Fibroblast of pulmonary artery (primary cell): ENCODE results near the gene SERPINA4.

Experiments used
- DNase-seq: peaks from one replicate; pipeline ENCODE4 v3.0.0-alpha.2; 2010; ENCODE audit warnings: low read depth
- H3K4me3 ChIP-seq: replicated peaks from 2 replicates; pipeline ENCODE4 v1.5.1; 2011; ENCODE audit warnings: low read depth, mild to moderate bottlenecking, control low read depth, low read length, moderate library complexity
- CTCF ChIP-seq: IDR thresholded peaks from 2 replicates; pipeline ENCODE4 v1.5.1; 2011; ENCODE audit warnings: mild to moderate bottlenecking, control low read depth, low read length, inconsistent platforms; ENCODE audit errors: missing control alignments

The SERPINA4 gene

GRCh38 chr14:94597788-94598187, 36.5 kb downstream of the SERPINA4 start:
- DNase-seq = no peak
- TF ChIP-seq CTCF = no peak
- H3K4me3 ChIP-seq = no peak overlapping the region

- TF ChIP-seq CTCF = no peak
- DNase-seq = no peak
- H3K4me3 ChIP-seq = no peak overlapping the region
Measured at GRCh38 chr14:94598506-94598815, 37.2 kb downstream of the SERPINA4 start.

GRCh38 chr14:94598816-94599655, 37.8 kb downstream of the SERPINA4 start:
- peak; percentile 99 for DNase-seq
- no peak overlapping the region for H3K4me3 ChIP-seq
- TF ChIP-seq CTCF = no peak

GRCh38 chr14:94599656-94600004, 38.4 kb downstream of the SERPINA4 start:
- peak; percentile 39 for DNase-seq
- no peak for TF ChIP-seq CTCF
- no peak overlapping the region for H3K4me3 ChIP-seq

GRCh38 chr14:94600148-94600545, 38.9 kb downstream of the SERPINA4 start:
- no peak for DNase-seq
- H3K4me3 ChIP-seq = no peak overlapping the region
- TF ChIP-seq CTCF = no peak

- no peak overlapping the region for H3K4me3 ChIP-seq
- TF ChIP-seq CTCF = no peak
- DNase-seq = peak; percentile 96
Measured at GRCh38 chr14:94601884-94602391, 40.7 kb downstream of the SERPINA4 start.

GRCh38 chr14:94602722-94603121, 41.5 kb downstream of the SERPINA4 start:
- no peak overlapping the region for H3K4me3 ChIP-seq
- DNase-seq = no peak
- no peak for TF ChIP-seq CTCF
